ENCODE results near the gene PAF1.

PAF1 gene

GRCh38 chr19:39406656-39407409 is 15.9 kb upstream of the PAF1 start, which contains the start of gene ZFP36:
Gene ZFP36, plus strand, starts transcription at chr19:39406847. Its CDS starts 58 bp downstream, at chr19:39406905.
- in situ Hi-C loops (cut with MboI; ENCODE audit: low sequenced_read_pairs), result no loop called here

DNA sequence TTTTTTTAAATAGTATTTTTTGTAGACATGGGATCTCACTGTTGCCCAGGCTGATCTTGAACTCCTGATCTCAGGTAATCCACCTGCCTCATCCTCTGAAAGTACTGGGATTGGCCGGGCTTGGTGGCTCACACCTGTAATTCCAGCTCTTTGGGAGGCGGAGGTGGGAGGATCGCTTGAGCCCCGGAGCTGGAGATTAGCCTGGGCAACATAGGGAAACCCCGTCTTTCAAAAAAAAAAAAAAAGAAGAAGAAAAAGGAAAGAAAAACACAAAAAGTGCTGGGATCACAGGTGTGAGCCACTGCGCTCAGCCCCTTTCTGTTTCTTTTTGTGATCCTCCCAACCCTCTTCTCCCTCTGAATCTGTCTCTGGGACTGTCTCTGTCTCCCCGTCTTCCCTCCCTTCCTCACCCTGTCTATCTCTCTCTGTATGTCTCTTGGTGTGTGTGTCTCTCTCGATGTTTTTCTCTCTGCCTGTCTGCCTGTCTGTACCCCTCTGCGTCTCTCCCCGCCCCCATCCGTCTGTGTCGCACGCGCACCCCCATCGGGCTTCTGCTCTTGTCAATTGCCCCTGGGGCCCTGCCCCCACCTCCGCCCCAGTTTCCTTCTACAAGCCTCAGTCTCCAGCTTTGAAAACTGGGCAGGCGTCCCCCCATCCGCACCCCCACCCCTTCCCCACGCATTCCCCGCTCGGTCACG is 15.2 kb upstream of the PAF1 start:
- in situ Hi-C loops (cut with MboI; ENCODE audit: low sequenced_read_pairs), result no loop called here

GRCh38 chr19:39405261-39405957 is 14.5 kb upstream of the PAF1 start:
- in situ Hi-C loops (cut with MboI; ENCODE audit: low sequenced_read_pairs), result no loop called here

GRCh38 chr19:39403331-39404312 is 12.7 kb upstream of the PAF1 start:
- in situ Hi-C loops (cut with MboI; ENCODE audit: low sequenced_read_pairs), result no loop called here

DNA sequence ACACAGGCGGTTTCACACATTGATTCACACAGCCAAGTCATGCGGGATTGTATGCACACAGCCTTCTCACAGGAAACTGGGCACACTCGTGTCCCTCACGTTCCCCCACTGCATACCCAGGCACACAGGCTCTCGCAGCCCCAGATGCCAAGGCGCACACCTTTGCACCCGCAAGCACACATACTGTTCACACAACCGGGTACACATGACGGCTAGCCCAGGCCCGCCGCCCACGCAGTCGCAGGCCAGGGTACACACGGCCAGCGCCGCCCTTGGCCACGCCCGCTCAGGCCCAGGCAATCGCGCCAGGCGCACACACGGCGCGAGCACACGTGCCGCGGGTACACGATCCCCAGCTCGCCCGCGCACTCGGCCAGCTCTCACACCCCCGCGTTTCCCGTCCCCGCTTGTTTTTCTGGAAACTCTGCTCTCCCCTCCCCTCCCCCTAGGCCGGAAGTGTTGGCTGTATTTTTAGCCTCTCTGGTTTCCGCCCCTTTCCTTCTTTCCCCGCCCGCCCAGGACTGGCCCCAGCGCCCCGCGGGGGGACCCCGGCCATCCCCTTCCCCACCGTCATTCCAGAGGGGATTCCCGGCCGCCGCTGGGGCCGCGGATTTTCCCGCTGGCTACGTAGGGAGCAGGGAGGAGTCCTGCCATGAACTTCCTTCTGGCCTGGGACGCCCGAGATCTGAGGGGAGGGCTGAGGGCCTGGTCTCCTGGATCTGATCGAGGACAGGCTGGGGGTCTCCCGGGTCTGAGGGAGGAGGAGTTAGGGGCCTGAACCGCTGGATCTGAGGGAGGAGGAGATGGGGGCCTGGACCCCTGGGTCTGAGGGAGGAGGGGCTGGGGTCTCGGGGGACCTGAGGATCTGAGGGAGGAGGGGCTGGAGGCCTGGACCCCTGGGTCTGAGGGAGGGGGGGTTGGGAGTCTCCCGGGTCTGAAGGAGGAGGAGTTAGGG is 11.7 kb upstream of the PAF1 start:
- in situ Hi-C loops (cut with MboI; ENCODE audit: low sequenced_read_pairs), result no loop called here

DNA sequence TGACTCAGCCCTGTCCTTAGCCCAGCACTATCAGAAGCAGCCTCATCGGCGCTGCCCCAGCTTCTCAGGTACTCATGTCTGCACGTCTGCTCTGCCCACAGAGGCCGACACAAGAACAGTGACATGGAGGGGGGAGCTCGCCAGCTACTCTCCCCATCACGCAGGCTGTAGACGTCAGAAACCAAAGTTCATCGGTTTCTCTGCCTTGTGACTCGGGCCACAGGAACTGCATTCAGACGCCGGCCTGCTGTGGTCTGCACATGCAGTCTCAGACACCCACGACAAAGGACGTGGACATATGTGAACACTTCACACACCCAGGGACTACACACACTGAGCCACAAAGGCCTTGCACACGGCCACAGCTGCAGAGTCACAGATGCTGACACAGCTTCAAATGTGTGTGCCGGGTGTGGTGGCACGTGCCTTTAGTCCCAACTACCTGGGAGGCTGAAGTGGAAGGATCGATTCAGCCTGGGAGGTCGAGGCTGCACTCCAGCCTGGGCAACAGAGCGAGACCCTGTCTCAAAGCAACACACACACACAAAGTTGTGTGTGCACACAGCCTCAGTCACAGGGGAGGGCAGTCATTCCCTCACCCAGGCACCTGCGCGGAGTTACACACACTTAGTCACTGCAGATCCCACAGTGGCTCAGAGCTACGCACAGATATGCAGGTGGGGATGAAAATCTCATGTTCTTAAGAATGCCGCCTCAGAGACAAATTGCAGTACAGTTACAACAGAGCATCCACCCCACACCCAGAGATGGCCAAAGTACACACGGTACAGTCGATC is 10.8 kb upstream of the PAF1 start:
- in situ Hi-C loops (cut with MboI; ENCODE audit: low sequenced_read_pairs), result no loop called here

- in situ Hi-C loops (cut with MboI; ENCODE audit: low sequenced_read_pairs), result no loop called here
Observed at GRCh38 chr19:39401070-39401548, 10.2 kb upstream of the PAF1 start.

GRCh38 chr19:39400061-39400460 is 9.2 kb upstream of the PAF1 start:
- in situ Hi-C loops (cut with MboI; ENCODE audit: low sequenced_read_pairs), result no loop called here

DNA sequence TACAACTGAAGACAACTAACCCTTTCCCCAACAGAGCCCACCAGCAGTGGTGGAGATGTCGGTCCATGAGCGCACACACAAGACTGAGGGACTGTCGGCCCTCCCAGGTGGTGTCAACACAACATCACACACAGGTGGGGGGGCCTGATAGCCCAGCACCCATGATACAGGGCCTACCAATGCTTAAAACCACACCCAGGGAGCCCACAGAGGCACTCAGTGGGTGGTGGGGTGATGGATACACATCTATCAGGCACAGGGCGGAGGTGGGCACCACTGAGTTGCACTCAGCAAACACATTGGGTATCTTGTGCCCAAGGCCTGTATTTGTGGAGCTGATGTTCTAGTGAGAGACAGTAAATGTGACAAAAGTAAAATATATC is 8.8 kb upstream of the PAF1 start:
- in situ Hi-C loops (cut with MboI; ENCODE audit: low sequenced_read_pairs), result no loop called here

DNA sequence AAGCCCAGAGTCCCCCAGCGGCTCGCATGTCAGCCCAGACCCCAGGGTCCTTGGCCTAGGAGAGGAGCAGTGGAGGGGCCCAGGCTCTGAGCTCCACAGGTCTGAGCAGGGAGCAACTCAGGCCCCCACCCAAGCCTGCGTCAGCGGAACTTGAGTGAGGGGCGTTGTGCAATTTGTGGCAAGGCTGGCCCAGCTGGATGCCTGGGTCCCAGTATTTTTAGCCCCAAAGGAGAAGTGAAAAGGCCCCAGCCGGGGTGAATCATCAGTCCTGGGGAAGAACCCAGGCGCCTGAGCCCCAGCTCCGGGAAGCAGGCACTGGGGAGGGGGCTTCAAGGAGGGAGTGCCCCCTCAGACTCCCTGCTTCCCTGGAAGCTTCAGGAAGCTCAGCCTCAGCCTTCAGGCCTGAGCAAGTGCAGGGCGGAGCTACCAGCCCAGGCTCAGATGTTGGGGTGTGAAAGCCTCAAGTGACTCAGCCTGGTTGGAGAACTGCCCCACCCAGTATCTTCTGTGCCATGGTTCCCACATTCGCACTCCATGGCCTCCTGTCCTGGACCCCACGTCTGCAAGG is 7.5 kb upstream of the PAF1 start:
- in situ Hi-C loops (cut with MboI; ENCODE audit: low sequenced_read_pairs), result no loop called here

DNA sequence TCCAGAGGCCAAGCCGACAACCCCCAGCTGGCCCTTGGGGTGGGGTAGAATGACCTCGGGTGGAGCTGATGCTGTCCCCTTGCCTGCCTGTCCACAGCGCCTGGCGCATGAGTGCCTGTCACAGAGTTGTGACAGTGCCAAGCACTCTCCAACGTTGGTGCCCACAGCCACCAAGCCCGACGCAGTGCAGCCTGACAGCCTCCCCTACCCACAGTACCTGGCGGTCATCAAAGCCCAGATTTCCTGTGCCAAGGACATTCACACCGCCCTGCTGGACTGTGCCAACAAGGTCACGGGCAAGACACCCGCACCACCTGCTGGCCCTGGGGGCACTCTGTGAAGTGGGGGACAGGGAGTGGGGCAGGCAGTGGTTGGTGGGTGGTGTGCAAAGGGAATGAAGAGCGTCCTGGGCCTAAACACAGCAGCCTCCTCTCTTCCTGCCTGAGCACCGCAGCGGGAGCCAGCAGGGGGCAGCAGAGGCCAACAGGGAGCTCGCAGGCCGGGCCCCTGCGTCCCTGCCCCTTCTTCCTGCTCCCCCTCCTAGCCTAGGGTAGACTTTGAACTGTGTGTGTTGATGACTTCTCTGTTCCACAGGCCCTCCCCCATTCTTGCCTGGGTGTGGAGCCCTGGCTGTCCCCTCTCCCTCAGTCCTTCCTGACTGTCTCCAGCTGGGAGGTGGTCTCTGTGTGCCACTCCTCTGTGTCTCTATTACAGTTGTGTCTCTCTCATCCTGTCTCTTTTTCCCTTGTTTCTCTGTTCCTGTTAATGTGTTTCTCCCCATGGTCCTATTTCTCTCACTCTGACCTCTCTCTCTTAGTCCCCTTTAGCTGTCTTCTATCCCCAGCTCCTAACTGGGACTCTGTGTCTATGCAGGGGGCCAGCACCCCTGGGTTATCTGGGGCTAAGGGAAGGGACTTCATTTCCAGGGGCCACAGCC is 6.7 kb upstream of the PAF1 start:
- in situ Hi-C loops (cut with MboI; ENCODE audit: low sequenced_read_pairs), result no loop called here

DNA sequence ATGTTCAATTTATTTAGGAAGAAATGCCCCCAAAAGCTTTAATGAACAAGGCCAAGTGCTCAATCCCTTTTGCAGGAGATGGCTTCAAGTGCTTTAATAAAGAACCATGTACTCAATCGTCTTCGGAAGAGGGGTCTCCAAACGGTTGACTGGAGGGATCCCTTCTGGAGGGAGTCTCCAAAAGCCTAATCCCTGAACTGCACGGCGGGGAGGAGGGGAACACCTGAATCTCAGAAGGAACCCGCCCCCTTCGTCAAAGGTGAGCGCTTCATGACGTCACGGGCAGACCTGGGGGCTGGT is 505 bp downstream of the PAF1 start:
- in situ Hi-C loops (cut with MboI; ENCODE audit: low sequenced_read_pairs), result no loop called here

DNA sequence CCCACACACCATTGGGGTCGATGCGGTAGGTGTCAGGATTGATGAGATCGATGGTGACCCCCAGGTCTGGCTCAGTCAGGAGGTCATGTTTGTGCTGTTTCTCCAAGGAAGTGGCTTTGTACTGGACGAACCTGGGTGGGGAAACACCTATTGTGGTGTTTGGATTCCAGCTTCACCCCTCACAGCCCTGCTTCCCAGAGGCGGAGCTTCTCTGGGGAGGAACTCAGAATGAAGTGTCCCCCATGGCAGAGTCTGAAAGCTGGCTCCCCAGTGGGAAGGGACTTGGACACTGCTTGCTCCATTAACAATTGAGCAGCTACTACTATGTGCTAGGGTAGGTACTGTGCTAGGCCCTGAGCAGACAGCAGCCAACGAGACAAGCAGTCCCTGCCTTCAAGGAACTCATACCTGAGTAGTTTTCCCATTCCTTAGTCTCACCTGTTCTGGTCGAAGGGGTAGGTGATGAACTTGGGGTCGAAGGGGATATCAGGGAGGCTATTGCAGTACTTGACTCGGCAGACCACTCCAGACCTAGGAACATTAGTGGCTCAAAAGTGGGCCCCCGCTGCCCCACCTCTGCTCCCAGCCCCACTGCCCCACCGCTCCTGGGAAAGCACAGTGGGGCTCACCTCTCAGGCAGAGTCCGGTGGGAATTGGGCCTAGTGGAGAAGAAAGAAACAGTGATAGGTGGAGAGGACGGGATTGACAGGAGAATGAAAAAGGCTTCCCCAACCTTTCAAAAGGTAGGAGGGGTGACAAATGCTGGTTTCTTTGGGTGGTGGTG is 1.1 kb downstream of the PAF1 start:
- in situ Hi-C loops (cut with MboI; ENCODE audit: low sequenced_read_pairs), result no loop called here

DNA sequence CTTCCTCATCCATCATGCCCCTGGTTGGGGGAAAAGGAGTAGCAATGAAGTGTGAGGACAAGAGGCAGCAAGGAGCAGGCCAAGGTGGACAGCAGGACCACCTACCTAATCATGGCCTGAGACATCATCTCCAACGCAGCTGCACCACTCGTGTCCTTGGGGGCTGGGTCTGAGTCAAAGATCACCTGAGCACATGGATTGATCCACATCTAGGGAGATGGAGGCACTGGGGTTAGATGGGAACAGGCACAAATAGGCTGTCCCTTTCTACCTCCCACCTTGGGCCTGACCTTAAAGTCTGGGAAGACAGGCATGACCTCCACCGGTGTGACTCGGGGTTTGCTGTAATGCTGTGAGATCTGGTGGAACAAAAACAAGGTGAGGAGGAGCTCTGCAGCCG is 2.2 kb downstream of the PAF1 start:
- in situ Hi-C loops (cut with MboI; ENCODE audit: low sequenced_read_pairs), result no loop called here

DNA sequence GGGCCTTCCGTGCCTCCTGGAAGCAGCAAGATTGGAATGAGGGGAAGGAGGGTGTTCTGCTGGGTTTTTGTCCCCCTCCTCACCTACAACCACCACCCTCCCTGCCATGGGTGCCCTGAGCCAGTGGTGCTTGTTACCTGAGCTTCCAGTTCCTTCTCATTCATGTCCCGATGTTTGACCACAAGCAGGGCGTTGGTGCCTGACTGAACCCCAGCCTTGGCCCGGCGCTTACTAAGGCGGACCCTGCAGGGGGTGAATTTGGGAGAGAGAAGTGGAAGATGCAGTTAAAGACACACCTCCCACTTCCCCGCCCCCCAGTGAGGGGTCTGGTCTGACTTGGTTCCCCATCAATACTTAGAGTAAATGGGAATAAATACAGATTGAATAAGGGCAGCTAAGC is 4.3 kb downstream of the PAF1 start:
- in situ Hi-C loops (cut with MboI; ENCODE audit: low sequenced_read_pairs), result no loop called here

GRCh38 chr19:39385629-39386411 is 5.1 kb downstream of the PAF1 start:
- in situ Hi-C loops (cut with MboI; ENCODE audit: low sequenced_read_pairs), result no loop called here

Data from HL-60/S4 treated with phorbol 12-myristate 13-acetate at 8.2 ng/mL for 4 days and 3 days (cell line).